ENCODE results near the gene TBC1D22A.

DNA sequence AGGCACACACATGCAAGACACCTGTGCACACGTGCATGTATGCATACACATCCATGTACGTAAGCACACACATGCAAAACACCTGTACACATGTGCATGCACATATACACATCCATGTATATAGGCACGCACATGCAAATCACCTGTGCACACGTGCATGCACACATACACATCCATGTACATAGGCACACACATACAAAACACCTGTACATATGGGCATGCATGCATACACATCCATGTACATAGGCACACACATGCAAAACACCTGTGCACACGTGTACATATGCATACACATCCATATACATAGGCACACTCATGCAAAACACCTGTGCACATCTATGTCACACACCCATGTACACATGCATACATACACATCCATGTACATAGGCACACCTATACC is 458.3 kb downstream of the TBC1D22A start:
- TF ChIP-seq, protein P1, sequence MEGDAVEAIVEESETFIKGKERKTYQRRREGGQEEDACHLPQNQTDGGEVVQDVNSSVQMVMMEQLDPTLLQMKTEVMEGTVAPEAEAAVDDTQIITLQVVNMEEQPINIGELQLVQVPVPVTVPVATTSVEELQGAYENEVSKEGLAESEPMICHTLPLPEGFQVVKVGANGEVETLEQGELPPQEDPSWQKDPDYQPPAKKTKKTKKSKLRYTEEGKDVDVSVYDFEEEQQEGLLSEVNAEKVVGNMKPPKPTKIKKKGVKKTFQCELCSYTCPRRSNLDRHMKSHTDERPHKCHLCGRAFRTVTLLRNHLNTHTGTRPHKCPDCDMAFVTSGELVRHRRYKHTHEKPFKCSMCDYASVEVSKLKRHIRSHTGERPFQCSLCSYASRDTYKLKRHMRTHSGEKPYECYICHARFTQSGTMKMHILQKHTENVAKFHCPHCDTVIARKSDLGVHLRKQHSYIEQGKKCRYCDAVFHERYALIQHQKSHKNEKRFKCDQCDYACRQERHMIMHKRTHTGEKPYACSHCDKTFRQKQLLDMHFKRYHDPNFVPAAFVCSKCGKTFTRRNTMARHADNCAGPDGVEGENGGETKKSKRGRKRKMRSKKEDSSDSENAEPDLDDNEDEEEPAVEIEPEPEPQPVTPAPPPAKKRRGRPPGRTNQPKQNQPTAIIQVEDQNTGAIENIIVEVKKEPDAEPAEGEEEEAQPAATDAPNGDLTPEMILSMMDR (IDR thresholded peaks at IDR 0.05): no peak
- no peak for TF ChIP-seq POLR2A (IDR thresholded peaks at IDR 0.05)
